ENCODE data around the gene TUBB2A.

TUBB2A gene

GRCh38 chr6:3117912-3118352 is 39.4 kb downstream of the TUBB2A start:
- DNase-seq, result no peak

GRCh38 chr6:3114377-3114776 is 43.0 kb downstream of the TUBB2A start:
- DNase-seq, result no peak

GRCh38 chr6:3109761-3110160 is 47.6 kb downstream of the TUBB2A start:
- no peak for DNase-seq

- no peak for DNase-seq
These were observed 48.5 kb downstream of the TUBB2A start for GRCh38 chr6:3108746-3109414.
